ENCODE data around the gene NRG4. TPM values are rescaled to one million over a fixed set of nuclear protein-coding genes. Genes with fewer than 3 reads are reported as not detected.

The NRG4 gene
- total and polyA plus RNA-seq, 9 of the 15 experiments (the other 6 are each of a cell fraction or from before 2014, with no cell fraction given), result 0.33 to 2.5 (median 0.76) TPM

DNA sequence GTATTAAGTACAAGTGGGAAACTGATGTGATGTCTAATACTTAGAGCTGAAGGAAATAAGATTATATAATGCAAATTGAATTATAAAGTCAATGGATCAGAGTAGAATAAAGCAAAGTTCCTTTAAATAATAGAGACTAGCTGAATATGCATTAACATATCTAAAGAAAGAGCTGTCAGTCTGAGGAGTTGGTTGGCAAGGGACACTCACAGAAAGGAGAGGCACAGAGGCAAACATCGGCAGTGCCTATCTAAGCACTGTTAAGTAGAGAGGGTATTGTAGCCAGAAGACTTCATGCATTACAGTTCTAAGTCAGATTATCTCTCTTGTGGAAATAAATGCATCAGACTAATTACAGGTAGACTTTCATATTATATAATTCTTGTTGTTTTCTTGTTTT, 16.6 kb downstream of the NRG4 start (continued):
- TF ChIP-seq CBX1 (IDR thresholded peaks at IDR 0.05; ENCODE audit: low read depth), result no peak
- TF ChIP-seq ZNF23 (CRISPR knock-in tag; IDR thresholded peaks at IDR 0.05), result no peak
- TF ChIP-seq BRD4 (IDR thresholded peaks at IDR 0.05), result no peak
- TF ChIP-seq SNRNP70 (optimal IDR thresholded peaks at IDR 0.05; ENCODE audit: low read depth, low read length), result no peak
- TF ChIP-seq, protein P1, sequence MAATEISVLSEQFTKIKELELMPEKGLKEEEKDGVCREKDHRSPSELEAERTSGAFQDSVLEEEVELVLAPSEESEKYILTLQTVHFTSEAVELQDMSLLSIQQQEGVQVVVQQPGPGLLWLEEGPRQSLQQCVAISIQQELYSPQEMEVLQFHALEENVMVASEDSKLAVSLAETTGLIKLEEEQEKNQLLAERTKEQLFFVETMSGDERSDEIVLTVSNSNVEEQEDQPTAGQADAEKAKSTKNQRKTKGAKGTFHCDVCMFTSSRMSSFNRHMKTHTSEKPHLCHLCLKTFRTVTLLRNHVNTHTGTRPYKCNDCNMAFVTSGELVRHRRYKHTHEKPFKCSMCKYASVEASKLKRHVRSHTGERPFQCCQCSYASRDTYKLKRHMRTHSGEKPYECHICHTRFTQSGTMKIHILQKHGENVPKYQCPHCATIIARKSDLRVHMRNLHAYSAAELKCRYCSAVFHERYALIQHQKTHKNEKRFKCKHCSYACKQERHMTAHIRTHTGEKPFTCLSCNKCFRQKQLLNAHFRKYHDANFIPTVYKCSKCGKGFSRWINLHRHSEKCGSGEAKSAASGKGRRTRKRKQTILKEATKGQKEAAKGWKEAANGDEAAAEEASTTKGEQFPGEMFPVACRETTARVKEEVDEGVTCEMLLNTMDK (IDR thresholded peaks at IDR 0.05; ENCODE audit: borderline replicate concordance, insufficient read depth, low read depth, low read length, poor library complexity, severe bottlenecking), result no peak

GRCh38 chr15:75994220-75994619, 18.0 kb downstream of the NRG4 start:
- Histone ChIP-seq H2AFZ (ENCODE audit: low read depth, low read length) (no peak overlapping the region), H3K4me3 (no peak overlapping the region), H3K27me3 (ENCODE audit: control insufficient read depth in 2 of 2, insufficient read depth in 2 of 2, low read length in 2 of 2) (peaks cover 0 to 4% of the 10 kb centered on the region in 2 experiments; a peak in 2 of 5 replicates), H3K9ac (ENCODE audit: insufficient read depth in 1 of 2, low read depth in 2 of 2, low read length in 2 of 2) (no peak overlapping the region), H3K27ac (ENCODE audit: extremely low read depth, low read depth, low read length) (no peak overlapping the region), H3K9me1 (ENCODE audit: control insufficient read depth, insufficient read depth, low read length) (no peaks in the 10 kb centered on the region), H3K79me2 (ENCODE audit: control insufficient read depth, insufficient read depth, low read length) (no peaks in the 10 kb centered on the region), H3K4me1 (replicated peaks in 1 of 2; ENCODE audit: control insufficient read depth in 2 of 2, insufficient read depth in 2 of 2, low read length in 2 of 2) (no peaks in the 10 kb centered on the region), H3K36me3 (ENCODE audit: control insufficient read depth, insufficient read depth, low read length) (no peaks in the 10 kb centered on the region), H3K9me3 (replicated peaks; ENCODE audit: control insufficient read depth, insufficient read depth, low read depth, low read length) (no peaks in the 10 kb centered on the region), H3K4me2 (ENCODE audit: insufficient read depth, low read length) (no peak overlapping the region), H4K20me1 (replicated peaks; ENCODE audit: control insufficient read depth, insufficient read depth, low read length) (no peaks in the 10 kb centered on the region)
- in situ Hi-C loops (cut with MboI) (no loop called here), intact Hi-C loops (cut with micrococcal nuclease) (no loop called here)
- ChIA-PET POLR2A (interaction anchor here (1.2 kb wide), 1 partner anchor 12 kb away, joined by 3 read pairs; no protein-coding TSS in a partner anchor), CTCF (ENCODE audit: low intra/inter-chr PET ratio) (no interaction called here)
- WGBS (ENCODE audit: insufficient coverage, low coverage, missing lambda C conversion rate), result 44% methylated on average over 1 of the region's 1 CpG
- ATAC-seq (no peak), FAIRE-seq (no peak), DNase-seq (ENCODE audit: extremely low read depth in 1 of 4, low spot score in 3 of 4) (no peak)
- BruUV-seq (replicated peaks), result no TSS peak
- TF ChIP-seq, protein P2, sequence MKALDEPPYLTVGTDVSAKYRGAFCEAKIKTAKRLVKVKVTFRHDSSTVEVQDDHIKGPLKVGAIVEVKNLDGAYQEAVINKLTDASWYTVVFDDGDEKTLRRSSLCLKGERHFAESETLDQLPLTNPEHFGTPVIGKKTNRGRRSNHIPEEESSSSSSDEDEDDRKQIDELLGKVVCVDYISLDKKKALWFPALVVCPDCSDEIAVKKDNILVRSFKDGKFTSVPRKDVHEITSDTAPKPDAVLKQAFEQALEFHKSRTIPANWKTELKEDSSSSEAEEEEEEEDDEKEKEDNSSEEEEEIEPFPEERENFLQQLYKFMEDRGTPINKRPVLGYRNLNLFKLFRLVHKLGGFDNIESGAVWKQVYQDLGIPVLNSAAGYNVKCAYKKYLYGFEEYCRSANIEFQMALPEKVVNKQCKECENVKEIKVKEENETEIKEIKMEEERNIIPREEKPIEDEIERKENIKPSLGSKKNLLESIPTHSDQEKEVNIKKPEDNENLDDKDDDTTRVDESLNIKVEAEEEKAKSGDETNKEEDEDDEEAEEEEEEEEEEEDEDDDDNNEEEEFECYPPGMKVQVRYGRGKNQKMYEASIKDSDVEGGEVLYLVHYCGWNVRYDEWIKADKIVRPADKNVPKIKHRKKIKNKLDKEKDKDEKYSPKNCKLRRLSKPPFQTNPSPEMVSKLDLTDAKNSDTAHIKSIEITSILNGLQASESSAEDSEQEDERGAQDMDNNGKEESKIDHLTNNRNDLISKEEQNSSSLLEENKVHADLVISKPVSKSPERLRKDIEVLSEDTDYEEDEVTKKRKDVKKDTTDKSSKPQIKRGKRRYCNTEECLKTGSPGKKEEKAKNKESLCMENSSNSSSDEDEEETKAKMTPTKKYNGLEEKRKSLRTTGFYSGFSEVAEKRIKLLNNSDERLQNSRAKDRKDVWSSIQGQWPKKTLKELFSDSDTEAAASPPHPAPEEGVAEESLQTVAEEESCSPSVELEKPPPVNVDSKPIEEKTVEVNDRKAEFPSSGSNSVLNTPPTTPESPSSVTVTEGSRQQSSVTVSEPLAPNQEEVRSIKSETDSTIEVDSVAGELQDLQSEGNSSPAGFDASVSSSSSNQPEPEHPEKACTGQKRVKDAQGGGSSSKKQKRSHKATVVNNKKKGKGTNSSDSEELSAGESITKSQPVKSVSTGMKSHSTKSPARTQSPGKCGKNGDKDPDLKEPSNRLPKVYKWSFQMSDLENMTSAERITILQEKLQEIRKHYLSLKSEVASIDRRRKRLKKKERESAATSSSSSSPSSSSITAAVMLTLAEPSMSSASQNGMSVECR (CRISPR knock-in tag; IDR thresholded peaks at IDR 0.05), result no peak
- no peak for TF ChIP-seq ZBTB34 (CRISPR knock-in tag; IDR thresholded peaks at IDR 0.05)
- TF ChIP-seq U2AF2 (optimal IDR thresholded peaks at IDR 0.05; ENCODE audit: low read depth, low read length), result no peak
- TF ChIP-seq BRD4 (IDR thresholded peaks at IDR 0.05), result no peak
- TF ChIP-seq KLF16 (IDR thresholded peaks at IDR 0.05), result no peak
- TF ChIP-seq ZNF76 (CRISPR knock-in tag; IDR thresholded peaks at IDR 0.05; ENCODE audit: borderline replicate concordance), result no peak
